HG03520 (cell line): ENCODE results near the gene MAGEC3.
"Not testable (repeated sequence)": the region's sequence is repeated elsewhere in the genome, so short reads cannot be mapped to it uniquely, and the experiment has no call there.

Experiments
- ATAC-seq: cut with Tn5 transposase; IDR thresholded peaks from one replicate; pipeline ENCODE4 v1.9.1; 2021; ENCODE audit warnings: mild to moderate bottlenecking, moderate library complexity; ENCODE audit not compliant: unreplicated experiment

Gene MAGEC3, protein sequence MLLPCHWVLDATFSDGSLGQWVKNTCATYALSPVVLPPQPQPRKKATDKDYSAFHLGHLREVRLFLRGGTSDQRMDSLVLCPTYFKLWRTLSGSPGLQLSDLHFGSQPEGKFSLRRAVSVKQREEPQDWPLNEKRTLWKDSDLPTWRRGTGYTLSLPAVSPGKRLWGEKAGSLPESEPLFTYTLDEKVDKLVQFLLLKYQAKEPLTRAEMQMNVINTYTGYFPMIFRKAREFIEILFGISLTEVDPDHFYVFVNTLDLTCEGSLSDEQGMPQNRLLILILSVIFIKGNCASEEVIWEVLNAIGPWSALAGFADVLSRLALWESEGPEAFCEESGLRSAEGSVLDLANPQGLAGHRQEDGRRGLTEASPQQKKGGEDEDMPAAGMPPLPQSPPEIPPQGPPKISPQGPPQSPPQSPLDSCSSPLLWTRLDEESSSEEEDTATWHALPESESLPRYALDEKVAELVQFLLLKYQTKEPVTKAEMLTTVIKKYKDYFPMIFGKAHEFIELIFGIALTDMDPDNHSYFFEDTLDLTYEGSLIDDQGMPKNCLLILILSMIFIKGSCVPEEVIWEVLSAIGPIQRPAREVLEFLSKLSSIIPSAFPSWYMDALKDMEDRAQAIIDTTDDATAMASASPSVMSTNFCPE

DNA sequence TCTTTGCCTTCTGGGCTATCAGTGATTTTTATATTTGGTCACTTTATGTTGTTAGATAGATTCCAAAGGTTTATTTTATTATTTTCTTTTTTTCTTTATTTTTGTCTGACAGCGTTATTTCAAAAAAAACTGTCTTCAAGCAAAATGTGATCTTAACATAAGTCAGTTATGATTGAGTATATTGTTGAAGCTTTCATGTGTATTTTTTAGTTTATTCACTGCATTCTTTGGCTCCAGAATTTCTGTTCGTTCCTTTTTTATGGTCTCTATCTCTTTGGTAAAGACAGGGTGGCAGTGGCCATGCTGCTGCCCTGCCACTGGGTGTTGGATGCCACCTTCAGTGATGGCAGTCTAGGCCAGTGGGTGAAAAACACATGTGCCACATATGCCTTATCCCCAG is at the start of gene MAGEC3:
TSS of gene MAGEC3 (plus strand) at position 301 of the 400 bp plus-strand sequence. CDS start at position 301, 0 bp downstream.
- no peak for ATAC-seq

DNA sequence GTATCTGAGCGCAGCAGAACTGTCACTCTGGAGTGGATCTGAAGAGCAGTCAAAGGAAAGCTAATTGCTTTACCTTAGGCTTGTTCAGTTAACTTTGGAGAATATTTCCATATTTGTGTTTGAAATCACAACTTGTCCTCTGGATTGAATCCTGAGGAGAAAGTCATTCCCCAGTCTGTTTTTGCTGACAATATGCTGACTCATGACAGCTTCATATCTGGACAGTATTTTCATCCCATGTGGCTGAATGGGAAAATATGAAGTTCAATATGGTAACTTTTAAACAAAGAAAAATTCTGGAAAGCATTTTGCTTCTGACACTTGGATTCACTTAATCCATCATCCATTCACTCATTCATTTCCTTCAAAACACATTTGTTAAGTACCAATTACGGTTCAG is 46.3 kb upstream of the MAGEC3 start:
- ATAC-seq, result no peak

DNA sequence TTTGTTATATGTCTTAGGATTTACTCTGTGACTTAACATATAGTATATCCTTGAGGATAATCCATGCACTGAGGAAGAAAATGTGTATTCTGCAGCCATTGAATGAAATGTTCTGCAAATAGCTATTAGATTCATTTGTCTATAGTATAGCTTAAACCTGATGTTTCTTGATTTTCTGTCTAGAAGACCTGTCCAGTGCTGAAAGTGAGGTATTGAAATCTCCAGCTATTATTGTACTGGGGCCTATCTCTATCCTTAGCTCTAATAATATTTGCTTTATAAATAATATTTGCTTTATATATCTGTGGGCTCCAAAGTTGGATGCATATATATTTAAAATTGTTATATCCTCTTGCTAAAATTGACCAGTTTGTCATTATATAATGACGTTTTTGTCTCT is 26.7 kb upstream of the MAGEC3 start:
- no peak for ATAC-seq

DNA sequence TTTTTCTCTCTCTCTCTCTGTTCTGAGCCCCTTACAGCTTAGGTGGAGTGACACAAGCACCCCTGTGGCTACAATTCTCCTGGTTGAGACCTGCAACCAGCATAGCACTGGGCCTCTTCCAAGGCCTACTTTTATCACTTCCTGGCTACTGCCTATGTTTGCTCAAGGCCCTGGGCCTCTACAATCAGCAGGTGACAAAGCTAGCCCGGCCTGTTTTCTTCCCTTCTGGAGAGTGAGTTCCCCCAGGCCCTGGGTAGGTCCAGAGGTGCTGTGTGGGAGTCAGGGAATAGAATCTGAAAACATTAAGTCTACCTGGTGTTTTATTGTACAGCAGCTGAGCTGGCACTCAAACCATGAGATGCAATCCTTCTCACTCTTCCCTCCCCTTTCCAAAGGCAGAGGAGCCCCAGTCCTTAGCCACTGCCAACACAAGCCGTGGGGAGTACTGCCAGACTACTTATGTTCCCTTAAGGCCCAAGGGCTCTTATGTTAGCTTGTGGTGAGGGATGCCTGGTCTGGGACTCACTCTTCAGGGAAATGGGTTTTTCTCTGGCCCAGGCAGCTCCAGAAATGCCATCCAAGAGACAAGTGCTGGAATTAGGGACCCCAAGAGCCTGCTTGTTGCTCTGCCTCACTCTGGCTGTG is 23.8 kb upstream of the MAGEC3 start:
- ATAC-seq, result no peak

DNA sequence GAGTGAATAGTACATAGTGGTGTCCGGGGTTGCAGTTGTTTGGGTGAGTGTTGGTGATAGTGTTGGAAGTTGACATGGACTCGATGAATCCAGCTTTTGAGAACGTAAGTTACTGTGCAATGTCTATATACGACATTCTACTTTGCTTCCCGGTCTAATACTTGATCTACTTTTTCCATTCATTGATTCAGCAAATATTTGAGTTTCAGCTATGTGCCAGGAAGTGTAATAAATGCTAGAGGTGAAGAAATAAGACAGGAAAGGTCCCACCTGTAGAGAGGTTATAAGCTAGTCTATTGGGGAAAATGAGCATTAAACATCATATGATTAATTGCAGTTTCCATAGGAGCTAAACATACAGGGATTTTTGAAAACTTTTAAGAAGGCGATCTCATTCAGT is 22.2 kb upstream of the MAGEC3 start:
- ATAC-seq, result no peak

DNA sequence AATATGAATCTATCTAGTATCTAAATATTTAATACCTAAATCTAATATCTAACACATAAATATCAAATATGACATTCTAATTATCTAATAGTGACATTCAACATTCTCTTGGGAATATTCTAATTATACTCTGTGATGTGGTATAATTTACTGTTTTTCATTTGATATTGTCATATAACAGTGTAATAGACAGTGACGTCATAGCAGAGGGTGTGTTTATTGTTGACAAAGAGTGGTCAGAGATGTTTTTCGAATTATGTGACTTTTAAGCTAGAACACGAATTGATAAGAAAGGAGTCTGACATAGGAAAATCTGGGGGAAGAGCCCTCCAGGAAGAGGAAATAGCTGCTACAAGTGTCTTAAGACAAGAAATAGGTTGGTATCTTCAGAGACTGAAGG is 5.9 kb upstream of the MAGEC3 start:
- ATAC-seq, result no peak

DNA sequence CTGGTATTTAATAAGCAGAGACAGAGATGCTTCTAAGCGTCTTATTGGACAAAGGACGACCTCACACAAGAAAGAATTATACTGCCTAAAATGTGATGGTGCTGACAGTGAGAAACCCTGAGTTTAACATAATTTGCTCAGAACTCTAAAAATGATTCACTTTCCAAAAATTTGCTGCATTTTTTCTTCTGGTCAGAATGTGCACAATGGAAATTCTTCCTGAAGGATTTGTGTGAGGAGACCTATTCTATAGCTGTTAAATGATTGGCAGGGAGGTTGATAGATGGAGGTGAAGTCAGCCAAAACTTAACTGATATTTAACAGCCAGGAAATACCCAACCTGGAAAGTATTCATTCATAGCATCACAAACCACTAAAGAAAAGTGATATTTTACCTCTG is 1.7 kb downstream of the MAGEC3 start:
- no peak for ATAC-seq

DNA sequence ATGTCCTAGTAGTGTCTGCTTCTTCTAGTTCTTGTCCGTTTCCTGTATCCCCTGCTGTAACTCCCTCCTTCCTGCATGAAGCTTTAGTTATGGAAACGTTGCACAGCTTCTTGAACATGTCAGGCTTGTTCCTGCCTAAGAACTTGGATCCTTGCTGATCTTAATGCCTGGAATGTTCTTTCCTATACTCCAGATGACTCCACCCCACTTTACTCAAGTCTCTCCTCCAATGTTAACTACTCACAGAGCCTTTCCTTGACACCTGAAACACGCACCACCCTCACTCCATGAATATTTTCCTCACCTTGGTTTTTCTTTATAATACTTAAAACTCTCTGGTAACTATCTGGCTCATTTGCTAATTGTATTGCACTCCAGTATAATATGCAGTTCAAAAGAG is 19.4 kb downstream of the MAGEC3 start:
- ATAC-seq, result no peak

DNA sequence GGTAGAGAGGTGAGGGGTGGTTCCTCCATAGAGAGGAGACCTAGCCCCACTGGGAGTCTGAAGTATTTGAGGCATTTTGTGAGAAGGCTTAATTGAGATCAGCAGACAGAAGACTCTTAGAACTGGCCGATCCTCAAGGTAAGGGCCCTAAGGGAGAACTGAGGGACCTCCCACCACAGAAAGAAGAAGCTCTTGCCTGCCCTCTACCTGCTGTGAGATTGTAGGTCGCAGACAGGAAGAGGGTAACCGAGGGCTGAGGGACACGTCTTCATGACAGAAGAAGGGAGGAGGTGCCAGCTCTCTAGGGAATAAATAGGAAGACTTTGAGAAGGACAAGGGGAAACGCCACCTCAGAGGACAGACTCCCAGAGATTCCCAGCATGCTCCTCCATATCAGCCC is 41.5 kb downstream of the MAGEC3 start:
- no peak for ATAC-seq

DNA sequence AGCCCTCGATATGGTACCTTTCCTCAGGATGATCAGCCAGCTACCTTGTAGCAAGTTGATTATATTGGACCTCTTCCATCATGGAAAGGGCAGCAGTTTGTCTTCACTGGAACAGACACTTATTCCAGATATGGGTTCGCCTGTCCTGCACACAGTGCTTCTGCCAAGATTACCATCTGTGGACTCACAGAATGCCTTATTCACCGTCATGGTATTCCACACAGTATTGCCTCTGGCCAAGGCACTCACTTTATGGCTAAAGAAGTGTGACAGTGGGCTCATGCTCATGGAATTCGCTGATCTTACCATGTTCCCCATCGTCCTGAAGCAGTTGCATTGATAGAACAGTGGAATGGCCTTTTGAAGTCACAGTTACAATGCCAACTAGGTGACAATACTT is 50.7 kb downstream of the MAGEC3 start:
- not testable (repeated sequence) for ATAC-seq

DNA sequence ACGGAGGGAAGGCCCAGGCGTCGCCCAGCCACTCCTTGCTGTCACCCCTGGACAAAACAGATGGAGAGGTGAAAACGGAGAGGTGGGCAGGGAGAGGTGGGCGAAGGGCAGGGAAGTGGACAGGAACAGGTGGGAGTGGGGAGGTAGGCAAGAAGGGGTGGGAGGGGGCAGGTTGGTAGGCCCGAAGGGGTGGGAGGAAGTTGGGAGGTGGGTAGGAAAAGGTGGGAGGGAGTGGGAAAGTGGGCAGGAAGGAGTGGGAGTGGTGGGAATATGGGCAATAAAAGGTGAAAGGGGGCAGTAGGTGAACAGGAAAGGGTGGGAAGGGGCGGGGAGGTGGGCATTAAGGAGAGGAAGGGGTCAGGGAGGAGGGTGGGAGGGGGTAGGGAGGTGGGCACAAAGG is 56.6 kb downstream of the MAGEC3 start:
- no peak for ATAC-seq

DNA sequence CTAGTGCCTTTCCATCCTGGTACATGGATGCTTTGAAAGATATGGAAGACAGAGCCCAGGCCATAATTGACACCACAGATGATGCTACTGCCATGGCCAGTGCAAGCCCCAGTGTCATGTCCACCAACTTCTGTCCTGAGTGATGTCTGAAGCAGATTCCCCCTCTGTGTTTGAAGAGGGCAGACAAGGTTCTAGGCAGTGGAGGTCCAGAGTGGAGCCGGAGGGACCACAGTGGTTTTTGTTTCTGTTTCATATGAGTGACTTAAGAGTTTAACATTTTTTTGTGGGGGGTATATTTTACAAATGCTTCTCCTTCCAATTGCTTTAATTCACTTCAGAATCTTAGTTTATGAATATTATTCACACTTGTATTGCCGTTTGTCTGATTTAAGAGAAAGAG is 59.6 kb downstream of the MAGEC3 start:
- no peak for ATAC-seq

DNA sequence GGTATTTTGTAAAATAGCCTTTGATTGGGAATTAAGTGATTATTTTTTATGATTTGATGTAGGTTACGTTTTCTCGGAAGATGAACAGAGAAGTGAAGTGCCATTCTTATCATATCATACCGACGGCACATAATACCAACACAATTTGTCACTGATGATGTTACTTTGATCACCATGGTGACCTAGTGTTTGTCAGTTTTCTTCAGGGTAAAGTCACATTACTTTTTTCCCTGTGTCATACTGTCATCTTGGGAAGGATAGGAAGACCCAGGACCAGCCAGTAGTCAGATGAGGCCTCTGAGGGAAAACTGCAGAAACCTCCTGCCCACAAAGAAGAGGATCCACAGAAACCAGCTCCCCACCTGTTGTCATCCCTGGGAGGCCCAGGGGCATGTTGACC is 64.2 kb downstream of the MAGEC3 start:
- ATAC-seq, result no peak

DNA sequence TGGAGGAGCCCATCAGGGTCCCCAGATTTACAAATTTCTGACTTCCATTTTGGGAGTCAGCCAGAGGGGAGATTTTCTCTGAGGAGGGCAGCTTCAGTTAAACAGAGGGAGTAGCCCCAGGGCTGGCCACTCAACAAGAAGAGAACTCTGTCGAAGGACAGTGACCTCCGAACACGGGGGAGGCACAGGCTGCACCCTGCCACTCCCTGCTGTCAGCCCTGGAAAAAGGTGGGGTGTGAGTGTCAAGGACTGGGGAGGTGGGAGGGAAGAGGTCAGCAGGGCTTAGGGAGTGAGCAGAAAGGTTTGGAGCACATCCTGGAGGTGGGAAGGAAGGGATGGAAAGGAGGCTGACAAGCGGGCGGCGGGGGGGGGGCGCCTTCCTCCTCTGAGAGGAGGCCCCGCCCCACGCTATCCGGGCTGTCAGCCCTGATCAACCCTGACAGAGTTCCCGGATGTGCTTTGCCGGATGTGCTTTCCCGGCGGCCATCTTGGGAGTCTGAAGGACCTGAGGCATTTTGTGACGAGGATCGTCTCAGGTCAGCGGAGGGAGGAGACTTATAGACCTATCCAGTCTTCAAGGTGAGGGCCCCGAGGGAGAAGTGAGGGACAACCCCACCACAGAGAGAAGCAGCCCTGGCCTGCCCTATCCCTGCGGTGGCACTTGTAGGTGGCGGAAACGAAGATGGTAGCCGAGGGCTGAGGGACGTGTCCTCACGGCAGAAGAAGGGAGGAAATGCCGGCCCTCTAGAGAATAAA is 65.5 kb downstream of the MAGEC3 start, which contains the start of gene MAGEC1:
TSS of gene MAGEC1 (plus strand) at position 495 of the 756 bp plus-strand sequence. CDS start 1,179 bp downstream, outside the sequence.
- ATAC-seq, result no peak

DNA sequence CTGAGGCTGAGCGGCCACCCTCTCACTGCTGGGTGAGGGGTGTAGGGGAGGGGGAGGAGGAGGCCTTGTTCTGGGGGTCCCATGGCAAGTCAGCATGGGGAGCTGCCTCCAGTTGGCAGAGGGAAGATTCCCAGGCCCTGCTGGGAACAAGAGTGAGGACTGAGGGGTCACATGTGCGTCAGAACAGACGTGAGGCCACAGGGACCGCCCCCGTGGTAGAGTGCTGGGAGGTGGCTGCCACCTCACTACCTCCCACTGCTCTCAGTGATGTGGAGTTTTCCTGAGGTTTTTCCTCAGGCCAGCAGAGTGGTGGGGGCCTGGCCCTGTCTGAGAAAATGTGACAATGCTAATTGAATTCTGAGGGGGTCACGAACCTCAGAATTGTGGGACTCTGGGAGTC is 66.1 kb downstream of the MAGEC3 start:
- ATAC-seq, result no peak

DNA sequence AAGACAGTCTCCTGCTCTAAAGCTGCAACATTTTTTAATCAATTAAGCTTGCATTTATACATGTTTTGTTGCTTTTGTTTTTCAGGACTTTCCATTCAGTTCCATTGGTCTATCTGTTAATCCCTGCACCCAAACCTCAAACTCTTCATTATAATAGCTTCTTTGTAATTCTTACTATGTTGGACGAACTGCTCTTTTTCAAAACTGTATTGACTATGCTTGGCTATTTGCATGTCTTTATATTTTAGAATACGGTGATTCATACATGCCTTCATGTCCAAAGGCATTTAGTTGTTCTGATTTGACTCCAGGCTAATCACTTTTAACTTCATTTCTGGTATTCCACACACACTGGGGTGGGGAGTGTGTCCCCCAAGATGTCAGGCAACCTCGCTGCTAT is 79.7 kb downstream of the MAGEC3 start:
- ATAC-seq, result no peak

DNA sequence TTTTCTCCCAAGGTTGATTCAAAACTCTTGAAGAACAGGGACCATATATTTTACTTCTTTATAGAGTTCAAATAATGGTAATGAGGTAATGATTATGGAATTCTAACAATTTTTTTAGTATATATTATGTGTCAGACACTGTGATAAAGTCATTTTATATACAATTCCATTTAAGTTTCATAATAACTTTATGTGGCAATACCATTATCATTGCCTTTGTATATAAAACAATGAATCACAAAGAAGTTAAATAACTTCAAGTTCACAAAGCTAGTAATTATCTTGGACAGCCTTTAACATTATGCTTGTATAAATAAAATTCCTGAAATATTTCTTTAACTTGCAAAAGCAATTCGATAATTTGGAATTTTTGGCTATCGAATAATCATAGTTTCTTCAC is 86.2 kb downstream of the MAGEC3 start:
- ATAC-seq, result no peak

DNA sequence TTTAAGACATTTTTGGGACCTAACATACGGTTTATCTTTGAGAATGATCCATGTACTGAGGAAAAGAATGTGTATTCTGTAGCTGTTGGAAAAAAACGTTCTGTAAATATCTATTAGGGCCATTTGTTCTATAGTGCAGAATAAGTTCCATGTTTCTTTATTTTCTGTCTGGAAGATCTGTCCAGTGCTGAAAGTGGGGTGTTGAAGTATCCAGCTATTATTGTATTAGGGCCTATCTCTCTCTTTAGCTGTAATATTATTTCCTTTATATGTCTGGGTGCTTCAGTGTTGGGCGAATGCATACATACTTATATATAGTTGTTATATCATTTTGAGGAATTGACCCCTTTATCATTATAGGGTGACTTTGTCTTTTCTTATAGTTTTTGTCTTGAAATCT is 90.3 kb downstream of the MAGEC3 start:
- ATAC-seq, result no peak

DNA sequence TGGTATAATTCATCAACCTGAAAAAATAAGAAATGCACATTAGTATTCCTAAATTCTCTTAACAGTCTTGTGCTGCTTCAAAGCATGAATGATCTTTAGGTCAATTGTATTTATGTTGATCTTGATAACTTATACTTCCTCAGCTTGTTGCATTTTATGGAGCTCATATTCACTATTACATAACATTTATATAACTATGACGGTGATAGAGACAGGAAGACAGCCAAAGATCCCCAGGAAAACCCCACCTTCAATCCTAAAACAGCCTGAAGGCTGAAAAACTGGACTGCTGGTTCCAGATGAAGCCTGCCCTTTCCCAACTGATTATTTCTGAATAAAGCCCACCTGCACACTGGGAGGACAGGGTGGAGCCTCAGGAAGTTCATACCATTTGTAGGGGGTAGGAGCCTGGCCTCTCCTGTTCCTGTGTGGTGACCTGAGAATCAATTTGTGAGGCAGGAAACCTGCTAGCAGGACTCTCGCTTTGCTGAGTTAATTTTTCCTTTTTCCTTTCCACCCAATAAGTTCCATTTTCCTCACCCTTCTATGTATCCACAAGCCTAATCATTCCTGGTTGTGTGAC is 96.0 kb downstream of the MAGEC3 start:
- ATAC-seq, result no peak

DNA sequence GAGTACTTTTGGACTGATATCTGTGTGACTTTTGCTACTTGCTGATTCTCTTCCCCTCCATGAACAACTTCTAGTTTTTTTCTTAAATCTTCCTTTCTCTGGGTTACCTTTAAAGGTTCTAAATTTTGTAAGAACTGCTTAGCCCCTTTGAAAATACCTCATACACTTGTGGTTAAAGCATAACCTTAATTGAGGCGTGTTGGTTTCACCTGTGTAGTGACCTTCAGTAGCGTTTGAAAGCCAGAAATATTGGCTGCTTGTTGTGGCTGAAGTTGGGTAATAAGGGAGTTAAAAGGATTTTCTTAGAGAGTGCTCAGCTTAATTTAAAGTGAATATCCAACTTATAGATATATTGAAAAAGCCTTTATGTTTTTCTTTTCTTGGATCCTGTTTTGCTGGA is 97.5 kb downstream of the MAGEC3 start:
- no peak for ATAC-seq

DNA sequence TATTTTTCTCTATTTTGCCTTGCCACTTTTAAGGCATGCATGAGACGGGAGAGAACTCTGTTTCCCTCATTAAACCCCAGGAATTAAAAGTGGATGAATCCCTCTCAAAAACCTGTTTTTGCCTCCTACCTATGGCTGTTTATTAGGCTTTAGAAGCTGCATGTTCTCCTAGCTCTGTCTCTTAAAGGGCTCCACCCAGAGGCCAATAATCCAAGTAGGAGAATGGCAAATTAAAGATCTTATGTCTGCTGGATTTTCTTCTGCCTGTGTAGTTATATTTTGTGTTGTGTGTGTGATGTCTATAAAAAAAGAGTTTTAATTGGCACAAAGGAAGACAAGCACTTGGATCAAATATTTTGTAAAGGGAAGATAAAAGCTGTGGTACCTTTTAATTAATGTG is 98.0 kb downstream of the MAGEC3 start:
- no peak for ATAC-seq
